ENCODE measurements around the gene RPS19.

Gene RPS19

DNA sequence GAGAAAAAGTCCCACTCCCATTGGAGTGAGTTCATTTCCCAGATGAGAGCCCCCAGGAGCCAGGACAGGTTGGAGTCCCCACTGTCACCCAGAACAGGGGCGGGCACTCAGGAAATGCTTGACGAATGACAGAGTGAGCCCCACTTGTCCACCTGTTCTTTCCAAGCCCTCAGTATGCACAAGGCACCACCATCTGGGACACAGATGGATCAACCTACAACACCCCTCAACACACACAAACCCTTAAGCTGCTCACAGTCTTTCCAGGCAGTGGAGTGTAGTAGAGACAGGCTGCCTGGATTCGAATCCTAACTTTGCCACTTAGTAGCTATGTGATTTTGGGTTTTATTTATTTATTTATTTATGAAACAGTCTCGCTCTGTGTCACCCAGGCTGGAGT is 30.9 kb downstream of the RPS19 start:
- no peak for DNase-seq (ENCODE audit: low spot score)
- Mint-ChIP-seq H3K27me3 (ENCODE audit: low read depth) (no peaks in the 10 kb centered on the region), H3K27ac (no peak overlapping the region), H3K9me3 (no peaks in the 10 kb centered on the region), H3K4me1 (ENCODE audit: low read depth) (peaks cover 48% of the 10 kb centered on the region), H3K4me3 (no peak overlapping the region), H3K36me3 (ENCODE audit: low read depth) (peaks cover 61% of the 10 kb centered on the region)

DNA sequence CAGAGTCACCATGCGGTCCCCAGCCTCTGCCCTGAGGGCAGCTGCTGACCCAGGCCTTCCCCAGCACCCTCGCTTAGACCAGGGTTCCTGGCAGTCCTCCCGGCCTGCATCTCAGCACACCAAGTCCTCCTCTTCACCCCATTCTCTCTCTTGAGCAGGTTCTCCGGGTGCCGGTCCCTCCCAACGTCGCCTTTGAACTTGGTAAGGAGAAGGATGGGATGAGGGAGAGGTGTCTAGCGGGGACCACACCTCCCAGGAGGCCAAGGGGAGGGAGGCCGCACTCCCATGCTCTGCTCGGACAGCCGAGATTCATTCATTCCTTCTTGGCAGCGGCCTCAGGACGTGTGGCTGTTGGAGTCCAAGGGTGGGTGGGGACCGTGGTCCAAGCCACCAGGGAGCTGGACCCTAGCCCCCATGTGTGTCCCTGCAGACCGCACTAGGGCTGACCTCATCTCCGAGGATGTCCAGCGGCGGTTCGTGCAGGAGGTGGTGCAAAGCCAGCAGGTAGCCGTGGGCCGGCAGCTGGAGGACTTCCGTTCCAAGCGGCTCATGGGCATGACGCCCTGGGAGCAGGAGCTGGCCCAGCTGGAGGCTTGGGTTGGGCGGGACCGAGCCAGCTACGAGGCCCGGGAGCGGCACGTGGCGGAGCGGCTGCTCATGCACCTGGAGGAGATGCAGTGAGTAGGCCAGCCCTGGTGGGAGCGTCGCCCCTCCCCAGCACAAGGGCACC is 32.3 kb downstream of the RPS19 start:
- H3K9me3 Mint-ChIP-seq: no peaks in the 10 kb centered on the region
- peaks cover 51% of the 10 kb centered on the region for H3K36me3 Mint-ChIP-seq (ENCODE audit: low read depth)
- no peaks in the 10 kb centered on the region for H3K27me3 Mint-ChIP-seq (ENCODE audit: low read depth)
- H3K27ac Mint-ChIP-seq: no peak overlapping the region
- DNase-seq (ENCODE audit: low spot score): no peak
- peaks cover 34% of the 10 kb centered on the region for H3K4me1 Mint-ChIP-seq (ENCODE audit: low read depth)
- H3K4me3 Mint-ChIP-seq: no peak overlapping the region

DNA sequence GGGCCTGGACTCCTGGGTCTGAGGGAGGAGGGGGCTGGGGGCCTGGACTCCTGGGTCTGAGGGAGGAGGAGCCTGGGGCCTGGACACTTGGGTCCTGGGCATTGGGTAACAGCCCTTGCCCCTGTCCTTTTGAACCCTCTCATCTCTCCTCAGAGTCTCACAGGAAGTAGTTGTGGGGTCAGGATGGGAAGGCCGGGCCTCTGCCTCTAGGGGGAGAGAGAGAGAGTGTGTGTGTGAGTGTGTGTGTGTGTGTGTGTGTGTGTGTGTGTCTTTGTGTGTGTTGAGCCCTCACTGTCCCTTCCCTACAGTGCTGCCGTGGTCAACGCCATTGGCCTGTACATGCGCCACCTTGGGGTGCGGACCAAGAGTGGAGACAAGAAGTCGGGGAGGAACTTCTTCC is 33.8 kb downstream of the RPS19 start:
- H3K4me1 Mint-ChIP-seq (ENCODE audit: low read depth): peaks cover 23% of the 10 kb centered on the region

DNA sequence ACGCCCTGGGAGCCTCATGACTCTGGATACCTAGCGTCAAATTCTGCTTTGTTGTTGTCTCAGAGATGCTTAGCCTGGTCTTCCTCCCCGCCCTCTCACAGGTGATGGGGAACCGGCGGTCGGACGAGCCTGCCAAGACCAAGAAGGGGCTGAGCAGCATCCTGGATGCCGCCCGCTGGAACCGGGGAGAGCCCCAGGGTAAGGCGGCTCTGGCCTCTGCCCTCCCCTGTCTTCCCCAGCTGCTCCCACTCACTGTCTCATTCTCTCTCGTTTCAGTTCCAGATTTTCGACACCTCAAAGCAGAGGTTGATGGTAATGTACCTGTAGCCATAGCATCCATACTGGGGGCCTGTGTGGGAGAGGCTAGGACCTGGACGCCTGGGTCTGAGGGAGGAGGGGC is 34.3 kb downstream of the RPS19 start:
- no peak overlapping the region for H3K4me3 Mint-ChIP-seq
- H3K9me3 Mint-ChIP-seq: no peaks in the 10 kb centered on the region
- H3K27me3 Mint-ChIP-seq (ENCODE audit: low read depth): no peaks in the 10 kb centered on the region
- DNase-seq (ENCODE audit: low spot score): no peak
- H3K4me1 Mint-ChIP-seq (ENCODE audit: low read depth): peaks cover 19% of the 10 kb centered on the region
- H3K36me3 Mint-ChIP-seq (ENCODE audit: low read depth): peaks cover 55% of the 10 kb centered on the region
- H3K27ac Mint-ChIP-seq: no peak overlapping the region

More for the DNA sequence above, 33.8 kb downstream of the RPS19 start:
- Mint-ChIP-seq H3K4me3 (no peak overlapping the region), H3K36me3 (ENCODE audit: low read depth) (peaks cover 55% of the 10 kb centered on the region), H3K27me3 (ENCODE audit: low read depth) (no peaks in the 10 kb centered on the region), H3K9me3 (no peaks in the 10 kb centered on the region), H3K27ac (peak overlapping the region; percentile 77)
- no peak for DNase-seq (ENCODE audit: low spot score)

DNA sequence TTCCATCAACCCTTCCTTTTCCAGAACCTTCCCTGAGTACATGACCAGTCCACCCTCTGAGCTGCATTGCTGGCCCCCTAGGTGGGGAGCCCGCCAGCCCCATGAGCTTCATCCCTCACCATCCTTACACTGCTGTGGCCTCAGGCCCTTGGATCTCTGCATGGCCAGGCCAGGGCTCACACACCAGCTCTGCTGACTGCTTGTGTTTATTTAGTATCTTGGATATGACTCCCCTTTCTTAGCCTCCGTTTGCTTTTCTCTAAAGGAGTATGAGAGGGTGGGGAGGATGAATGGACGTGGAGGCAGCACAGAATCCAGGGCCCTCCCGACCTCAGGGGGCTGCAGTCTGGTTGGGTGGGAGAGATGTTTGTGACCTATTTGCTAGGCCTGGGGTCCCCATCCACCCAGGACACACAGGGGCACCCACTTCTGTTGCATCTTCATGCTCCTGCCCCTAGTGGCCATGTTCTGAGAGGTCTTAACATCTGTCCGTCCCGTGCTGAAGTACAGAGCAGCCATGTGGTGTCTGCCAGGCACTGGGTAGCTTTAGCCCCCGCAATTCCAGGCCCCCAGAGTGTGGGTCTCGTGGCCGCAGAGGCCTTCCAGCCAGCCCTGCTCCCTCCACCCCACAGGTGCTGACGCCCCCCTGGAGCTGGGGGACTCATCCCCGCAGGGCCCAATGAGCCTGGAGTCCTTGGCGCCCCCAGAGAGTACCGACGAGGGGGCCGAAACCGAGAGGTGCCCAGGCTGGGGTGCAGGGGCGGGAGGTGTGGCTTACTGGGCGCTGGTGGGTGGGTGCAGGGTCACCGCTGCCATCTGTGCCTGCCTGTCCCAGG is 35.9 kb downstream of the RPS19 start:
- peaks cover 52% of the 10 kb centered on the region for H3K36me3 Mint-ChIP-seq (ENCODE audit: low read depth)
- no peaks in the 10 kb centered on the region for H3K9me3 Mint-ChIP-seq
- DNase-seq (ENCODE audit: low spot score): no peak
- no peak overlapping the region for H3K4me3 Mint-ChIP-seq
- H3K27me3 Mint-ChIP-seq (ENCODE audit: low read depth): no peaks in the 10 kb centered on the region
- peak overlapping the region; percentile 81 for H3K27ac Mint-ChIP-seq
- H3K4me1 Mint-ChIP-seq (ENCODE audit: low read depth): peaks cover 11% of the 10 kb centered on the region

DNA sequence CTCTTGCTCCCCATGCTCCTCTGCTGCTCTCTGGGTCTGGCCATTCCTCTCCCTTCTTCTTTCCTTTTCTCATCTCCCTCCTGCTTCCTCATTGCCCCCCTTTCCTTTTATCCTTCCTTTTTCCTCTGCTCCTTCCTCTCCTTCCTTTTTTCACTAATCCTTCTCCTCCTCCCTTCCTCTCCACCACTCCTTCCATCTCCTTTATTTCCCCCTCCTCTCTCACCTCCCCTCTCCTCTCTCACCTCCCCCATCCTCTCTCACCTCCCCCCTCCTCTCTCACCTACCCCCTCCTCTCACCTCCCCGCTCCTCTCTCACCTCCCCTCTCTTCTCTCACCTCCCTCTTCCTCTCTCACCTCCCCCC is 36.5 kb downstream of the RPS19 start:
- peak overlapping the region; percentile 80 for H3K27ac Mint-ChIP-seq
- H3K9me3 Mint-ChIP-seq: no peaks in the 10 kb centered on the region
- no peak overlapping the region for H3K4me3 Mint-ChIP-seq
- H3K36me3 Mint-ChIP-seq (ENCODE audit: low read depth): peaks cover 49% of the 10 kb centered on the region
- peaks cover 8% of the 10 kb centered on the region for H3K4me1 Mint-ChIP-seq (ENCODE audit: low read depth)
- H3K27me3 Mint-ChIP-seq (ENCODE audit: low read depth): no peaks in the 10 kb centered on the region
- no peak for DNase-seq (ENCODE audit: low spot score)

DNA sequence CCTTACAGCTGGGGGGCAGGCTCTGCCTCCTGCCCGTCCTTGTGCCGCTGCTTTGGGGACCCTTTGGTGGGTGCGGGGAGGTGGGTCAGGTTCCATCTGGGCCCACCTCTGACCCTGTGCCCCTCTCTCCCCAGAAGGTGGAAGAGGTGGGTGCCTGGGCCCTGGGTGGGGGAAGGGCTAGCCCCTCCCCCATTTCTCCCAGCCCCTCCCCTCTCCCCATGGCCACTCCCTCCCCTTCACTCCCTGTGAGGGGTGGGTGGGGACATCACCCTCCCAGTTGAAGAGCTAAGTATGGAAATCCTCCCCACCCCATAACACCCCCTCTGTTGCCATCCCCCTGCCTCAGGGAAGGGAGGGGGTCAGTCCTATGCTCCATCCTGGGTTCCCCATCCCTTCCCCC is 37.1 kb downstream of the RPS19 start:
- H3K36me3 Mint-ChIP-seq (ENCODE audit: low read depth): peaks cover 52% of the 10 kb centered on the region
- no peaks in the 10 kb centered on the region for H3K27me3 Mint-ChIP-seq (ENCODE audit: low read depth)
- H3K4me1 Mint-ChIP-seq (ENCODE audit: low read depth): peaks cover 5% of the 10 kb centered on the region
- DNase-seq (ENCODE audit: low spot score): no peak
- H3K27ac Mint-ChIP-seq: no peak overlapping the region
- H3K4me3 Mint-ChIP-seq: no peak overlapping the region
- no peaks in the 10 kb centered on the region for H3K9me3 Mint-ChIP-seq

DNA sequence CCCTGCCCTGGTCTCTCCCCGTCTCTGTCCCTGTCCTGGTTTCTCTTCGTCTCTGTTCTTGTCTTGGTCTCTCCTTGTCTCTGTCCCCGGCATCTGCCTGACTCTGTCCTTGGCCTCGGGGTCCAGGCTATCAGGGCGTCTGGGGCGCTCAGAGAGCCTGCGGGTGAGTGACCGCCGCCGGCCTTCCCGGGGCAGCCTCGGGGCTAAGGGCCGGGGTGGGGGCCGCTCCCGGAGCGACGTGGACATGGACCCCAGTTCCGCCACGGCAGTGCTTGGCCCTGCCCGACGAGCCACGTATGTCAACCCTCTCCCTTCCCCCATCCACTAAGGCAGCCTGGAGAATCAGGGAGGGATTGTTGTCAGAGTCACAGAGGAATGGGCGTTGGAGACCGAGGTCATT is 37.8 kb downstream of the RPS19 start:
- no peaks in the 10 kb centered on the region for H3K9me3 Mint-ChIP-seq
- peaks cover 56% of the 10 kb centered on the region for H3K36me3 Mint-ChIP-seq (ENCODE audit: low read depth)
- H3K27me3 Mint-ChIP-seq (ENCODE audit: low read depth): no peaks in the 10 kb centered on the region
- no peak overlapping the region for H3K4me3 Mint-ChIP-seq
- H3K27ac Mint-ChIP-seq: no peak overlapping the region
- no peak for DNase-seq (ENCODE audit: low spot score)
- peaks cover 5% of the 10 kb centered on the region for H3K4me1 Mint-ChIP-seq (ENCODE audit: low read depth)

DNA sequence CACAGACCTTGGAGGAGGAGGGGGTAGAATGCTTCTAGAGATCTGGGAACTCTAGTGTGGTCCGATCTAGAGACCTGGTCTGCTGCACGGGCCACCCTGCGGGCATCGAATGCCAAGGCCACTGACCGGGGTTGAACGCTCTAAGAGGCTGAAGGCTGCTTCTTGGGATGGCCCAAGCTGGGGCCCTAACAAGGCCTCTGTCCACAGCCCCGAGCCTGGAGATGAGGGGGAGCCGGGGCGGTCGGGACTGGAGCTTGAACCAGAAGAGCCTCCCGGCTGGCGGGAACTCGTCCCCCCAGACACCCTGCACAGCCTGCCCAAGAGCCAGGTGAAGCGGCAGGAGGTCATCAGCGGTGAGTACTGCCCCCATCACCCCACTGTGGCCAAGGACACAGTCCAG is 38.2 kb downstream of the RPS19 start:
- Mint-ChIP-seq H3K4me1 (ENCODE audit: low read depth) (peaks cover 5% of the 10 kb centered on the region), H3K4me3 (no peak overlapping the region), H3K27me3 (ENCODE audit: low read depth) (no peaks in the 10 kb centered on the region), H3K9me3 (no peaks in the 10 kb centered on the region), H3K27ac (no peak overlapping the region), H3K36me3 (ENCODE audit: low read depth) (peaks cover 57% of the 10 kb centered on the region)
- no peak for DNase-seq (ENCODE audit: low spot score)

DNA sequence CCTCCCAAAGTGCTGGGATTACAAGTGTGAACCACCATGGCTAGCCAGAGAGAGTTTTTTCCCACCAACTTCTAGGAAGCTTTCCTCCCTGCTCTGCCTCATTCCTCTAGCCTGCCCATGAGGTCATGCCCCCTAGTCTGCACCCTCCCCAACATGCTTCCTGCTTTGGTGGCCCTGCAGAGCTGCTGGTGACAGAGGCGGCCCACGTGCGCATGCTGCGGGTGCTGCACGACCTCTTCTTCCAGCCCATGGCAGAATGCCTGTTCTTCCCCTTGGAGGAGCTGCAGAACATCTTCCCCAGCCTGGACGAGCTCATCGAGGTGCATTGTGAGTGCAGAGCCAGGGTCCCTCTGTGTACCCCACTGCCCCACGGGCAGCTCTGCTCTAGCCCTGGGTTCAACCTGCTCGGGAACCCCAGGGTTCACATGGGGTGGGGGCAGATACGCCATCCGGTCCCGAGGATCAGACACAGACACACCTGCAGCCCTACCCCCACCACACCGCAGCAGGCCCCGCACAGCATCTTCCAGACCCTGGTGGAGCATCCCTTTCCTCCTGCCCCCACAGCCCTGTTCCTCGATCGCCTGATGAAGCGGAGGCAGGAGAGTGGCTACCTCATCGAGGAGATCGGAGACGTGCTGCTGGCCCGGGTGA is 41.8 kb downstream of the RPS19 start:
- peaks cover 72% of the 10 kb centered on the region for H3K36me3 Mint-ChIP-seq (ENCODE audit: low read depth)
- no peaks in the 10 kb centered on the region for H3K9me3 Mint-ChIP-seq
- no peak overlapping the region for H3K27ac Mint-ChIP-seq
- no peak for DNase-seq (ENCODE audit: low spot score)
- peaks cover 8% of the 10 kb centered on the region for H3K4me1 Mint-ChIP-seq (ENCODE audit: low read depth)
- no peak overlapping the region for H3K4me3 Mint-ChIP-seq
- H3K27me3 Mint-ChIP-seq (ENCODE audit: low read depth): no peaks in the 10 kb centered on the region

DNA sequence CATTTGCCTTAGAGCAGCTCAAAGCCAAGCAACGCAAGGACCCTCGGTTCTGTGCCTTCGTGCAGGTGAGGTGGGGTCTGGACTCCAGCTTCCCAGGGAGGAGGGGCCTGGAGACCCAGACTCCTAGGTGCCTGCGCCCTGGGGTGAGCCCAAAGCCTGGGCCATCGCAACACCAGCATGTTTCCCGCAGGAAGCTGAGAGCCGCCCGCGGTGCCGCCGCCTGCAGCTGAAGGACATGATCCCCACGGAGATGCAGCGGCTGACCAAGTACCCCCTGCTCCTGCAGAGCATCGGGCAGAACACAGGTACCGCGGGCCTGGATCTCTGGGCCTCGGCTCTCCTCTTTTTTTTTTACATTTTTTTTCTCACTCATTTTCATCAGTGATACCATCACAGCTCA is 42.5 kb downstream of the RPS19 start:
- no peak overlapping the region for H3K4me3 Mint-ChIP-seq
- no peak overlapping the region for H3K27ac Mint-ChIP-seq
- H3K27me3 Mint-ChIP-seq (ENCODE audit: low read depth): no peaks in the 10 kb centered on the region
- no peak for DNase-seq (ENCODE audit: low spot score)
- peaks cover 73% of the 10 kb centered on the region for H3K36me3 Mint-ChIP-seq (ENCODE audit: low read depth)
- H3K9me3 Mint-ChIP-seq: no peaks in the 10 kb centered on the region
- H3K4me1 Mint-ChIP-seq (ENCODE audit: low read depth): peaks cover 8% of the 10 kb centered on the region

DNA sequence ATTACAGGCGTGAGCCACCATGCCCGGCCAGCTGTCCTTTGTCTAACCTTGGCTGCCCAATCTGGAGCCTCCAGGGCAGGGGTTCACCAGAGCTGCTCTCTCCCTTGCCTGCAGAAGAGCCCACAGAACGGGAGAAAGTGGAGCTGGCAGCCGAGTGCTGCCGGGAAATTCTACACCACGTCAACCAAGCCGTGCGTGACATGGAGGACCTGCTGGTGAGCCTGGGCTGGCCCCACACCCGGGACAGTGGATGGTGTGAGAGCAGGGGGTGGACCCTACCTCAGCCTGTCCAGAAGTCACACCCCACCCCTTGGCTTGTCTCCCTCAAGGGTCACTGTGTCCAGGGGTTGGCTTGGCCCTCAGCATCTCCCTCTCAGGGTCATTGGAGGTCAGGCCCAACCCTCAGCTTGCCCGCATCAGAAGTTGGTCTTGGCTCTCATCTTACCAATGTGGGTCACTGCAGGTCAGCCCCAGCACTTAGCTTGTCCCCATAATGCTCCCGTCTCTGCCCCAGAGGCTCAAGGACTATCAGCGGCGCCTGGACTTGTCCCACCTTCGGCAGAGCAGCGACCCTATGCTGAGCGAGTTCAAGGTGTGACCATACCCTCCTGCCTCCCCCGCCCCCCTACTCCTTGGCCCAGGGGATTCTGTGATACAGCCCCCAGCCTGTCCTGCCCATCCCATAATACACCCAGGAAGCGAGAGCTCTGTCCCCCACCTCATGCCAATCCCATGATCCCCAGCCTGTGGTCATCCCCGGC is 43.3 kb downstream of the RPS19 start:
- Mint-ChIP-seq H3K4me1 (ENCODE audit: low read depth) (peaks cover 8% of the 10 kb centered on the region), H3K36me3 (ENCODE audit: low read depth) (peaks cover 65% of the 10 kb centered on the region), H3K27ac (no peak overlapping the region), H3K27me3 (ENCODE audit: low read depth) (no peaks in the 10 kb centered on the region), H3K9me3 (no peaks in the 10 kb centered on the region), H3K4me3 (no peak overlapping the region)
- no peak for DNase-seq (ENCODE audit: low spot score)

DNA sequence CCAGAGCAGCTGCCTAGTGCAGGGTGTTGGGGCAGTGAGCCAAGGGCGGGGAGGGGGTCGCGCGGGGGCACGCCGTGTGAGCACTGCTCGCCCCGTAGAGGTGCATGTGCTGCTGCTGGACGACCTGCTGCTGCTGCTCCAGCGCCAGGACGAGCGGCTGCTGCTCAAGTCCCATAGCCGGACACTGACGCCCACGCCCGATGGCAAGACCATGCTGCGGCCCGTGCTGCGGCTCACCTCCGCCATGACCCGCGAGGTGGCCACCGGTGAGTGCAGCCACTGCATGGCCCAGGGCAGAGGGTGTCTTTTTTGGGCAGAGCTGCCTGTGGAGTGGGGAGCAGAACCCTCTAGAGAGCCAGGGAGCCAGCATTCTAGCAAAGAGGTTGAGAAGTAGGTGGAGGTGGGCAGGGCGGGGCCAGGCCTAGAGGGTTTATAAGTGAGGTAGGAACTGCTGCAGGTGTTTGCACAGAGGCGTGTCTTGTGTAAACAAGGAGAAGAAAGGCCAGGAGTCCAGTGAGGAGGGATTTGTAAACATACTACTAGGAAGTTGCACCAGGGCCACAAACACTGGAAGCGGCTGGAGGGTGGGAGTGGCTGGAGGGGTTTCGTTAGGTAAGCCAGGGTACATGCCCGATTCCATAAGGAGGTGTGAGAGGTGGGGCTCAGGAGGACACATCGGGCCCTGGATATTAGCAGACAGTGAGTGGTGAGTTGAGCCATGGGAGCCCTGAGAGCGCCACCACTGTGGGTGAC is 44.2 kb downstream of the RPS19 start:
- no peaks in the 10 kb centered on the region for H3K27me3 Mint-ChIP-seq (ENCODE audit: low read depth)
- H3K9me3 Mint-ChIP-seq: no peaks in the 10 kb centered on the region
- peaks cover 63% of the 10 kb centered on the region for H3K36me3 Mint-ChIP-seq (ENCODE audit: low read depth)
- no peak overlapping the region for H3K27ac Mint-ChIP-seq
- H3K4me1 Mint-ChIP-seq (ENCODE audit: low read depth): peaks cover 8% of the 10 kb centered on the region
- H3K4me3 Mint-ChIP-seq: no peak overlapping the region
- no peak for DNase-seq (ENCODE audit: low spot score)

Data from T-helper 2 cell treated with Interferon-gamma antibody and Interleukin-4, amounts not matched to agents 5 μg/mL and 100 μg/mL, for 36 hours (primary cell).